DMS79 treated with DMSO at 0.1 percent for 48 hours (cell line): Measurements from ENCODE around the gene KIT.

ENCODE experiments used
- DNase-seq: peaks from one replicate; lab custom pipeline; 2025; lab: John Stamatoyannopoulos, UW

Gene KIT

GRCh38 chr4:54707406-54707805 lies 49.6 kb downstream of the KIT start:
- no peak for DNase-seq

DNA sequence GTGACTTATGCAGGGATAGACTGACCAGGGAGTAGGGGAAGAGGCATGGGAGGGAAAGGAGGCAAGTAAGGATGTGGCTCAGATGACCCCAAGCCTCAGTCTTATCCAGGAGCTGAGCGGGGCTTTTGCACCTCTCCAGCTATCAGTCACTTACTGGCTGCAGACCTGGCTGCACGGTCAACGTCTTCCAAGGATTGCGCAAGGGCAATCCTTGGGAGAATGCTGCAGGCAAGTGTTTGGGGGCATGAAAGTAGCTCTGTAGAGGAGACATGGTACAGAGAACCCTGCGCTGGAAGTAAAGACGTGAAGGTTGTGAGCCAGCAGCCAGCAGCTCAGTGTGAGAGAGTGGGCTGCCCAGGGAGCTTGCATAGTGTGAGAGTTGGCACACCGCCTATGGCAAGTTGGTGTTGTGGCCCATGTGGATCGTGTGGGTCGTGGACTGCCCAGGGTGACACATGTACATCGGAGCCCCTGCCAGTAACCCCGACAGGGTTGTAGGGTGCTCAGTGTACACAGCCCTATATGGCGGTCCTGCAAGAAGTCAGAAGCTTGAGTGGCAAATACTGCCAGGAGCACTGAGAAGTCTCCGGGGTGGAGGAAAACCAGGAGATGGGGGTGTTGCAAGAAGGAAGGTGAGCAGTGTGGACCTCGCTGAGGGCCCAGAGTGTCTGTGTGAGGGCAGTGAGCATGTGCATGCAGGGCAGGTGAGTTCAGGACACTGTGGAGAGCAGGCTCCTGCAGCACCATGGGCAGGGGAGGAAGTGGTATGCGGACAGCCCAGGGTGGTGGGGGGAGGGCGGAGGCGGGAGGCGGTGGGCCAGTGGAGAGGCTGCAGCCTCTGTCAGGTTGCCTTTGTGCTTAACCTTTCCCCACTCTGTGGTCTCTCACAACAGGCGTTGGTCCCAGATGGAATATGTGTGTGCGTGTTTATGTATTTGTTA lies 50.9 kb downstream of the KIT start:
- no peak for DNase-seq

DNA sequence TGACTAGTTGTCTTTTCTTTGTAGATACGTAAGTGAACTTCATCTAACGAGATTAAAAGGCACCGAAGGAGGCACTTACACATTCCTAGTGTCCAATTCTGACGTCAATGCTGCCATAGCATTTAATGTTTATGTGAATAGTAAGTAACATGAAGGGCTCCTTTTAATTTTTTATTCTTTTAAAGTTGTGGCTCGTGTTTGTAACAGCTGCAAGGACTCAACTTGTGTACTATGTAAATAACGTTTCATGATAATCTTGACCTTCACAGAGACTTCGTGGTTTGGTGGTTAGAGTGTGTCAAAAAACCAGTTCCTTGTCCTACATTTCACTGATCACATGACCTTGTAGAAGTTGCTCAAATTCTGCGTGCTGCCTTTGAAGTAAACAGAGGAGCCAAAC lies 51.6 kb downstream of the KIT start:
- no peak for DNase-seq

DNA sequence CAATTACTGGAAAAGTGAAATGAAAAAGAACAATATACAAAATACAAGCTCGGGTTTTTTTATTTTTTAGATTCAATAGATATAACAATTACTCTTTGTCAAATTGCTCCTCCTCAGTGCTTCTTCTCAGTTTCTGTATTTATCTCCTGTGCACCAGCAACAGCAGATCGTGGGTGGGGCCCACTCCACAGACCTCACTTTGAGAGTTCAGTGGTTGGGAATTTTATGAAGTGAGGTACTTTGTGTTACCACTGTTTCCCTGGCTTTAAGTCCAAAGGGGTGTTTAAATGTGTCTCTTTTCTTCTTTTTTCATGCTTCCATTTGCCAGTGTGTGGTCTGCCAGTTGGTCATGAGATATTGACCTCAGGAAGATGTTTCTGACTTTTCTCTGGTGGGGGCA lies 54.4 kb downstream of the KIT start:
- DNase-seq = no peak

GRCh38 chr4:54714631-54715030 lies 56.9 kb downstream of the KIT start:
- DNase-seq = no peak

- no peak for DNase-seq
Measured at GRCh38 chr4:54716478-54717065, 58.8 kb downstream of the KIT start.

DNA sequence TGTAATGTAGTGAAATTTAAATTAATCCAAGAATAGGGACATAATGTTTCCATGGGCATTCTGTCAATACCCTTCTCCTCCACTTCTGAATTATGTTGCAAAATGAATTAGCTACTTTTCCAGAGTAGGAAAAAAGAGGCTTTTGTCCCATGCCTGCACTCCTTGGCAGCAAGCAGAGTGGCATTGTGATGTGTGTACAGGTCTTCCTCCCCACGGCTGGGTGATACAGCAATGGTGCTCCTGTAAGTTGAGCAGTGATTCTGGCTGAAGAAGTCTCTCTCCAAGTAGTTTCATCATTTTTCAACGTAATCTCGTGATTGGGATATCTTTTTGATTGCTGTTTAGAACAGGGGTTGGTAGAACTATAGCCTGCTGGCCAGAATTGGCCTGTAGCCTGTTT lies 59.9 kb downstream of the KIT start:
- DNase-seq = no peak

DNA sequence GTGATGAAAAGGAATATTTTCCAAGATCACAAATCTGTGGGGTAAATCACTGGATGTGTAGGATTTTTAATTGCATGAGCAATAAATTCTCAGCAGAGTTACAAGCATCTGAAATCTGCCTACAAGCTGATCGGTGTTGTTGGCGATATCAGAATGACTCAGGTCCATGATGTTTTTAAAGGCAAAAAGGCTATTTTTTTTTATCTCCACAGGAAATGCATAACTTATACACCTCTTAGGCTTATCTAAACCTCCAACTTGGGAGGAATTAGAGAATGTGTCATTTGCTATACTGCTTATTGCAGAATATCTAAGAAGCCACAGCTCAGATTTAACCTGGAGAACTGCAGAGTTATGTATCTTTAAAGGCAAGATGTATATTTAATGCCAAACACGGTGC lies 61.6 kb downstream of the KIT start:
- no peak for DNase-seq

- no peak for DNase-seq
Measured at GRCh38 chr4:54723220-54723619, 65.5 kb downstream of the KIT start.

- no peak for DNase-seq
Measured at GRCh38 chr4:54723820-54724219, 66.1 kb downstream of the KIT start.

GRCh38 chr4:54726907-54727306 lies 69.2 kb downstream of the KIT start:
- DNase-seq = no peak

DNA sequence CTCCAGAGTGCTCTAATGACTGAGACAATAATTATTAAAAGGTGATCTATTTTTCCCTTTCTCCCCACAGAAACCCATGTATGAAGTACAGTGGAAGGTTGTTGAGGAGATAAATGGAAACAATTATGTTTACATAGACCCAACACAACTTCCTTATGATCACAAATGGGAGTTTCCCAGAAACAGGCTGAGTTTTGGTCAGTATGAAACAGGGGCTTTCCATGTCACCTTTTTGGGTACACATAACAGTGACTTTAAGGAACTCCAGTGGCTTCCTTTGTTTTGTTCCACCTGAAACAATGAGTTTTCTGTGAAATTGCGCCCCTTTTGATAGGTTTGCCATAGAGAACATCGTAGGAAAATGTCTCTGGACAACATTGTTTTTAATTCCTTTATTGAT lies 69.6 kb downstream of the KIT start:
- no peak for DNase-seq

GRCh38 chr4:54728368-54728767 lies 70.6 kb downstream of the KIT start:
- DNase-seq = no peak

DNA sequence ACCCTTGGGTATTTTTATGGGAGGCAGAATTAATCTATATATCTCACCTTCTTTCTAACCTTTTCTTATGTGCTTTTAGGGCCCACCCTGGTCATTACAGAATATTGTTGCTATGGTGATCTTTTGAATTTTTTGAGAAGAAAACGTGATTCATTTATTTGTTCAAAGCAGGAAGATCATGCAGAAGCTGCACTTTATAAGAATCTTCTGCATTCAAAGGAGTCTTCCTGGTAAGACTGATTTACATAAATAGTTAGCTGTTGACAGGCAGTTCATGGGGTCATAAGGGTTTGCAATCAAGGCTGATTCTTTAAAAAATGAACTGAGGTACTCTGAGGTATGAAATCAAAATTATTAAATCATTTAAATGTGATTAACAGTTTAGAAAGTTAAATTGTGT lies 71.5 kb downstream of the KIT start:
- no peak for DNase-seq

DNA sequence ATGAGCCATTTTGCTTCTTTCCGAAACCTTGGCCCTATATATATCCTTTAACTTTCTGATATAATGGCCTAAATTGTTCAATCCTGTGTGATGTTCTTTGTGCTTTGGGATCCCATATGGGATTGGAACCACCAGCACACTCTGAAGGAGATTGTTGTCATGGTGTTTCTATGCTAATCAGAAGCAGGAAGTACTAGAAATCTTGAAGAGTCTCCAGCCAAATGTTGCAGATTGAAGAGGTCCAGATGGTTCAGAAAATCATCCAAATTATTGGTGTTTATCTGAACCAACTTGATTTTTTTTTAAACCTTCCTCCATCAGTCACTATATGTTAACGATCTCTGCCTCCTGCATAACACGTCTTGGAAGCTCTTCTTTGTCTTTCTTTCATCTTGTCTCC lies 72.8 kb downstream of the KIT start:
- DNase-seq = no peak

DNA sequence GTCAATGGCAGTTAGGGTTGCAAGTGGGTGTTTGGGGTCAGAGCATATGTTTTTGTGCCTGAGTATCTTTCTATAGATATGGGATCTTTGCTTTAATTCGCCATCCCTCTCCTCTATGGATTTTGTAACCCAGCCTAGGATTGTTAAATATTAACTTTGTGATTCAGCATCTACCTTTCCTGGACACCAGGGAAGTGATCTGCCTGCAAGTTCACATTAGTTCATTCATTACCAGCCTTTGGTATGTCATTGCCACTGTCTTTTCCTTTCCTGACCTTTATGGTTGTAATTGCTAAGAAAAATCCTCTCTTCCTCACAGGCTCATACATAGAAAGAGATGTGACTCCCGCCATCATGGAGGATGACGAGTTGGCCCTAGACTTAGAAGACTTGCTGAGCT lies 73.8 kb downstream of the KIT start:
- no peak for DNase-seq

DNA sequence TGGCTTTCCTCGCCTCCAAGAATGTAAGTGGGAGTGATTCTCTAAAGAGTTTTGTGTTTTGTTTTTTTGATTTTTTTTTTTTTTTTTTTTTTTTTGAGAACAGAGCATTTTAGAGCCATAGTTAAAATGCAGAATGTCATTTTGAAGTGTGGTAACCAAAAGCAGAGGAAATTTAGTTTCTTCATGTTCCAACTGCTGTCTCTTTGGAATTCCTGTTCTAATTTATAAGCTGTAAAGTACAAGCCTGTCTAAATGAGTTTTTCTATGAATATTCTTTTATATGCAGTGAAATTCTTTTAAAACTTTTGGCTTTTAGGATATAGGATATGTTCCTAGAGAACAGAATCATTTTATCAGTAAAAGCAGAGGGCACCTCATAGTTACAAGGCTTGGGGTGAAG lies 74.2 kb downstream of the KIT start:
- no peak for DNase-seq

DNA sequence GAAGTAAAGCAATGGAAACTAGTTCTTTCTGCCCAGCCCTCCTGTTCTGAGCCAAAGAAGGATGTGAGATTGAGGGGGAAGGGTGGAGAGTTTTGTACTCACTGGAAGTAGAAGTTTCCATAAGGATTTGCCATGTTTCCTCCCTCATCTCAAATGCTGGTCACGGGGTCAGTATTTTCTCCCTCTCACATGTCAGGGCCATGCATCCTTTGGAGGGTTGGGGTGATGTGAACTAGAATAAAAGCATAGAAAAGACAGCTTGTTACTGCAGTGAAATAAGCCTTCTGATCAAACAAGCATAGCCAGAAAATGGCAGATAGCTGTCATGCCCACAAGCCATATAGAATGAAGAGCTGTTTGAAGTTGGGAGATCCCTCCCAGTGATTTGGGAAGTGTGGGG lies 79.7 kb downstream of the KIT start:
- no peak for DNase-seq

GRCh38 chr4:54741202-54741601 lies 83.4 kb downstream of the KIT start:
- DNase-seq = no peak

DNA sequence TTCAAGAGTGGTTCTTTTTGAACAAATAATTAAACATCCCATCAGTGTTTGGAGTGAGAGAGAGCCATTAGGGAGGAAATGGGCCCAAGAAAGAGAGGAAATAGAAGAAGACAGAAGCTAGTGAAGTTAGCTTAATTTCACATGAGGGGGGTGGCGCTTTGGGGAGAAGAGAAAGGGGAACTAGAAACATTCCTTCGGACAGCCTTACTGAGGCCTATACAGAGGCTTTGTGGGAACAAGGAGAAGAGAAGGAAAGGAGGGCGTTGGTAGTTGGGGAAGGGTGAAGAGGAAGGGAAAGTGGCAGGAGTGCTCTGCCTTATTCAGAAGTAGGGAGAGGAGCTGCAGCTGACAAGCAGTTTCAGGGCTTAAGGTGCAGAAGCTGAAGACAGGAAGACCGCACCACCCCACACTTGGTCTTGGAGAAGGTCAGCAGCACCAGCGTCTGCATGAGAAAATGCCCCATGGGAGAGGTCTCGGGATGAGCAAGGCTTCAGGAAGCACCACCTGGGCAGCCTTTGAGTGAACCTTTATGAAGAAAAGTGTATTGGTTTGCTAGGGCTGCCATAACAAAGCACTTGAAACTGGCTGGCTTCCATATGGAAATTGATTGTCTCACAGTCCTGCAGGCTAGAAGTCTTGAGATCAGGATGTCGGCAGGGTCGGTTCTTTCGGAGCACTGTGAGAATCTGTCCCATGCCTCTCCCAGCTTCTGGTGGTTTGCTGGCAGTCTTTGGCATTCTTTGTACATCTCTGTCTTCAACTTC lies 85.1 kb downstream of the KIT start:
- DNase-seq = no peak

- DNase-seq = no peak
Measured at GRCh38 chr4:54743562-54743961, 85.8 kb downstream of the KIT start.

DNA sequence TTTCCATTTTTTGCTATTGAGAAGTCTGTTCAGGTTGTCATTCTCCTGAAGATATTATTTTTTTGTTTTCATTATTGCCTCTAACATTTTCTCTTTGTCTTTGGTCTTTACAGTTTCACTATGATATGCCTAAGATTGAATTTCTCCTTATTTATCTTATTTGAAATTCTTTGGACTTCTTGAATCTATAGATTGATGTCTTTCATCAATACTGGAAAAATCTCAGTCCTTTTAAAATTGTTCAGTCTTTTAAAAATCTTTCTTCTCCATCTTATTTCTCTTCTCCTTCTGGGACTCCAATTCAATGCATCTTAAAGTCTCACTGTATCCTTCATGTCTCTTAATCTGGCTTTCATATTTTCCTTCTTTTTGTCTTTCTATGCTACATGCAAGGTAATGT lies 86.7 kb downstream of the KIT start:
- no peak for DNase-seq
